Endothelial cell of umbilical vein (primary cell): ENCODE results near the gene UPB1. TPM values are rescaled to one million over a fixed set of nuclear protein-coding genes. Genes with fewer than 3 reads are reported as not detected.

ENCODE experiments used
- BruUV-seq: library from RNA; stranded (reverse); fragments of 400-500 nt; replicated peaks from 2 replicates; lab custom pipeline; 2021; lab: Mats Ljungman, UMichigan
- CTCF ChIA-PET: fragments of 300-600, 350-600 bp; sonication (Branson Sonifier 250); formaldehyde crosslinking; loops from one replicate; lab custom pipeline; 2021; ENCODE audit warnings: antibody characterized with exemption, inconsistent platforms; lab: Charles Lee
- POLR2A ChIA-PET: fragments of 300-600, 350-600 bp; sonication (Branson Sonifier 250); formaldehyde crosslinking; loops from one replicate; lab custom pipeline; 2021; ENCODE audit warnings: antibody characterized with exemption, inconsistent platforms; lab: Charles Lee
- DNase-seq: peaks from one replicate; pipeline ENCODE4 v3.0.0-alpha.2; 2011; ENCODE audit warnings: low read depth, low spot score
- FAIRE-seq: peaks from 2 replicates; lab custom pipeline; 2011; peaks lifted over from hg19 to GRCh38; lab: Jason Lieb, UNC
- H2AFZ ChIP-seq: 2 replicates; pipeline ENCODE4 v1.6.0; 2012; ENCODE audit warnings: low read depth, low read length, control low read depth, inconsistent platforms
- H3K27ac ChIP-seq: 2 replicates; pipeline ENCODE4 v1.5.1; 2011; ENCODE audit warnings: low read depth, mild to moderate bottlenecking, control low read depth, low read length, moderate library complexity; ENCODE audit not compliant: insufficient read depth
- H3K27me3 ChIP-seq, 2 experiments: 2 replicates each; pipeline versions ENCODE4 v1.6.0 to v1.6.1; 2011; ENCODE audit warnings: low read length in 2 of 2, mixed read lengths in 1 of 2; ENCODE audit not compliant: control insufficient read depth in 2 of 2, insufficient read depth in 2 of 2
- H3K36me3 ChIP-seq, 2 experiments: 2 replicates in 1 of 2; 3 replicates in 1 of 2; pipeline ENCODE4 v1.5.1; 2011; ENCODE audit warnings: low read length in 2 of 2, mild to moderate bottlenecking in 1 of 2, moderate library complexity in 1 of 2; ENCODE audit not compliant: control insufficient read depth in 2 of 2, insufficient read depth in 2 of 2; ENCODE audit errors: extremely low read depth in 1 of 2
- H3K4me1 ChIP-seq: 3 replicates; pipeline ENCODE4 v1.5.1; 2011; ENCODE audit warnings: mild to moderate bottlenecking, low read length; ENCODE audit not compliant: control insufficient read depth, insufficient read depth; ENCODE audit errors: extremely low read depth
- H3K4me2 ChIP-seq: 2 replicates; pipeline ENCODE4 v1.6.1; 2011; ENCODE audit warnings: low read length, control low read depth, mixed read lengths; ENCODE audit not compliant: insufficient read depth
- H3K4me3 ChIP-seq, 3 experiments: fragments of 200-600 bp in 1 of 3; sonication (generic), shearing (Covaris generic) in 1 of 3; replicated peaks in 1 of 3; 2 replicates each; pipeline ENCODE4 v1.5.1; 2011 to 2016; ENCODE audit warnings: control low read depth in 3 of 3, low read length in 3 of 3, mild to moderate bottlenecking in 2 of 3, inconsistent platforms in 1 of 3, low read depth in 1 of 3, moderate library complexity in 1 of 3; ENCODE audit not compliant: insufficient read depth in 1 of 3
- H3K79me2 ChIP-seq: 2 replicates; pipeline ENCODE4 v1.6.0; 2012; ENCODE audit warnings: low read length, inconsistent platforms; ENCODE audit not compliant: control insufficient read depth, insufficient read depth
- H3K9ac ChIP-seq: replicated peaks from 2 replicates; pipeline ENCODE3; 2011; ENCODE audit warnings: low read length, control low read depth; ENCODE audit not compliant: insufficient read depth; ENCODE audit errors: extremely low read depth
- H3K9me1 ChIP-seq: replicated peaks from 3 replicates; pipeline ENCODE4 v1.6.0; 2011; ENCODE audit warnings: mild to moderate bottlenecking, low read length; ENCODE audit not compliant: control insufficient read depth, insufficient read depth; ENCODE audit errors: extremely low read depth
- H3K9me3 ChIP-seq: replicated peaks from 2 replicates; pipeline ENCODE4 v1.5.1; 2012; ENCODE audit warnings: low read length, inconsistent platforms; ENCODE audit not compliant: control insufficient read depth, insufficient read depth
- H4K20me1 ChIP-seq: replicated peaks from 2 replicates; pipeline ENCODE3; 2011; ENCODE audit warnings: mild to moderate bottlenecking, low read length; ENCODE audit not compliant: control insufficient read depth, insufficient read depth; ENCODE audit errors: extremely low read depth
- EZH2 ChIP-seq: IDR thresholded peaks from 2 replicates; pipeline ENCODE4 v1.6.1; 2012; ENCODE audit warnings: borderline replicate concordance, low read depth, mild to moderate bottlenecking, moderate library complexity, low read length, inconsistent platforms; ENCODE audit not compliant: severe bottlenecking
- FOS ChIP-seq: IDR thresholded peaks from 2 replicates; pipeline ENCODE4 v1.6.1; 2011; ENCODE audit warnings: mild to moderate bottlenecking, low read length, moderate library complexity, borderline replicate concordance; ENCODE audit not compliant: insufficient read depth
- GATA2 ChIP-seq: IDR thresholded peaks from 2 replicates; pipeline ENCODE4 v1.7.0; 2011; ENCODE audit warnings: low read depth, mild to moderate bottlenecking, moderate library complexity, mixed read lengths, low read length; ENCODE audit not compliant: insufficient read length, insufficient read depth
- JUN ChIP-seq: IDR thresholded peaks from 2 replicates; pipeline ENCODE4 v1.6.1; 2011; ENCODE audit warnings: borderline replicate concordance, low read depth; ENCODE audit not compliant: insufficient read length, insufficient read depth
- MYC ChIP-seq: IDR thresholded peaks from one replicate; pipeline ENCODE4 v1.6.1; 2011; ENCODE audit warnings: mild to moderate bottlenecking, low read depth, low read length
- POLR2A ChIP-seq: IDR thresholded peaks from 2 replicates; pipeline ENCODE4 v1.6.1; 2012; ENCODE audit warnings: low read depth, mild to moderate bottlenecking, control low read depth, low read length
- POLR2AphosphoS5 ChIP-seq: IDR thresholded peaks from 2 replicates; pipeline ENCODE4 v1.6.1; 2012; ENCODE audit warnings: low read depth, mild to moderate bottlenecking, control low read depth, low read length, moderate library complexity; ENCODE audit not compliant: insufficient read depth
- dilution Hi-C: fragments of 300-500 bp; cut with MboI; formaldehyde crosslinking; loops from one replicate; pipeline ENCODE4 v1.15.0; 2019; ENCODE audit warnings: low sequenced_read_pairs; ENCODE audit not compliant: extremely low pct_ligation_motif_present
- intact Hi-C: fragments of 100-400 bp; cut with micrococcal nuclease; formaldehyde crosslinking; loops from one replicate; pipeline ENCODE4 v1.10.0; 2022
- polyA plus RNA-seq, 4 experiments: library from polyadenylated mRNA; depleted of rRNA in 3 of 4; stranded (reverse) in 3 of 4; unstranded in 1 of 4; fragments of >200 nt; gene quantifications; 2 replicates each; pipeline versions ENCODE4 v1.2.1 to v1.2.3, GENCODE V29; 2011 to 2012; ENCODE audit warnings: missing spikeins in 1 of 4
- total RNA-seq: library from RNA; stranded (reverse); gene quantifications from 2 replicates; pipeline ENCODE4 v1.2.3, GENCODE V29; 2021
- TF ChIP-seq, protein P1 (sequence below), 2 donors: IDR thresholded peaks; 1 replicate in 1 of 2; 2 replicates in 1 of 2; pipeline ENCODE4 v1.5.1; 2011; ENCODE audit warnings: low read length in 2 of 2, mild to moderate bottlenecking in 2 of 2, moderate library complexity in 2 of 2, control low read depth in 1 of 2, inconsistent platforms in 1 of 2, low read depth in 1 of 2; ENCODE audit not compliant: insufficient read depth in 1 of 2; ENCODE audit errors: extremely low read depth in 1 of 2
- TF ChIP-seq, protein P2 (sequence below): IDR thresholded peaks from 2 replicates; pipeline ENCODE4 v1.6.1; 2011; ENCODE audit not compliant: insufficient read depth, insufficient read length

UPB1 gene
- total and polyA plus RNA-seq, 2 donors (not counting 3 experiments of a cell fraction or from before 2014, with no cell fraction given): 0.30 to 0.80 TPM

GRCh38 chr22:24555165-24556039, 60.3 kb downstream of the UPB1 start, which contains the start of gene SNRPD3:
TSS of gene SNRPD3 (plus strand) at chr22:24555999. CDS start at chr22:24557675, 1,676 bp downstream.
- Histone ChIP-seq H3K9me1 (no peaks in the 10 kb centered on the region), H3K9me3 (no peaks in the 10 kb centered on the region), H3K27ac (peak within 1 kb of the TSS; percentile 96), H3K9ac (peak within 1 kb of the TSS; percentile 97), H3K4me3 (peak within 1 kb of the TSS; percentile 71 to 90 (median 87)), H3K4me1 (peaks cover 24% of the 10 kb centered on the region), H4K20me1 (no peaks in the 10 kb centered on the region), H3K4me2 (peak within 1 kb of the TSS; percentile 99), H3K36me3 (peaks cover 8 to 20% of the 10 kb centered on the region in 2 experiments), H3K79me2 (peaks cover 79% of the 10 kb centered on the region), H2AFZ (peak within 1 kb of the TSS; percentile 93), H3K27me3 (no peaks in the 10 kb centered on the region)
- ChIA-PET POLR2A (interaction anchor here (0.7 kb wide), 1 partner anchor 11 kb away, joined by 7 read pairs; no protein-coding TSS in a partner anchor), CTCF (interaction anchor here (0.6 to 1.0 kb wide), 2 partner anchors 380 to 690 kb away, joined by 3 read pairs; no protein-coding TSS in a partner anchor)
- TF ChIP-seq GATA2: no peak
- peak; percentile 53 for TF ChIP-seq MYC
- TF ChIP-seq EZH2: no peak
- peak; percentile 81 for TF ChIP-seq POLR2AphosphoS5
- TF ChIP-seq, protein P1, sequence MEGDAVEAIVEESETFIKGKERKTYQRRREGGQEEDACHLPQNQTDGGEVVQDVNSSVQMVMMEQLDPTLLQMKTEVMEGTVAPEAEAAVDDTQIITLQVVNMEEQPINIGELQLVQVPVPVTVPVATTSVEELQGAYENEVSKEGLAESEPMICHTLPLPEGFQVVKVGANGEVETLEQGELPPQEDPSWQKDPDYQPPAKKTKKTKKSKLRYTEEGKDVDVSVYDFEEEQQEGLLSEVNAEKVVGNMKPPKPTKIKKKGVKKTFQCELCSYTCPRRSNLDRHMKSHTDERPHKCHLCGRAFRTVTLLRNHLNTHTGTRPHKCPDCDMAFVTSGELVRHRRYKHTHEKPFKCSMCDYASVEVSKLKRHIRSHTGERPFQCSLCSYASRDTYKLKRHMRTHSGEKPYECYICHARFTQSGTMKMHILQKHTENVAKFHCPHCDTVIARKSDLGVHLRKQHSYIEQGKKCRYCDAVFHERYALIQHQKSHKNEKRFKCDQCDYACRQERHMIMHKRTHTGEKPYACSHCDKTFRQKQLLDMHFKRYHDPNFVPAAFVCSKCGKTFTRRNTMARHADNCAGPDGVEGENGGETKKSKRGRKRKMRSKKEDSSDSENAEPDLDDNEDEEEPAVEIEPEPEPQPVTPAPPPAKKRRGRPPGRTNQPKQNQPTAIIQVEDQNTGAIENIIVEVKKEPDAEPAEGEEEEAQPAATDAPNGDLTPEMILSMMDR (IDR thresholded peaks at IDR 0.05; ENCODE audit: extremely low read depth in 1 of 2, insufficient read depth in 1 of 2, low read depth in 1 of 2, low read length in 2 of 2): peak in 1 of 2 donors; percentile 25
- TF ChIP-seq POLR2A: no peak
- no peak for TF ChIP-seq JUN
- TF ChIP-seq FOS: no peak
- TF ChIP-seq, protein P2, sequence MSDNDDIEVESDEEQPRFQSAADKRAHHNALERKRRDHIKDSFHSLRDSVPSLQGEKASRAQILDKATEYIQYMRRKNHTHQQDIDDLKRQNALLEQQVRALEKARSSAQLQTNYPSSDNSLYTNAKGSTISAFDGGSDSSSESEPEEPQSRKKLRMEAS: peak; percentile 20
- dilution Hi-C loops: no loop called here
- intact Hi-C loops: no loop called here
- peak; percentile 99 for DNase-seq
- peak; percentile 93 for FAIRE-seq
- no TSS peak for BruUV-seq
